IMR-90 (cell line): ENCODE measurements around the gene ING3.

ENCODE experiments used
- BHLHE40 ChIP-seq: fragments of 150-350 bp; IDR thresholded peaks from 2 replicates; pipeline ENCODE4 v1.6.1; 2016; ENCODE audit warnings: mild to moderate bottlenecking, low read depth, low read length
- CEBPB ChIP-seq: IDR thresholded peaks from 2 replicates; pipeline ENCODE4 v1.6.1; 2012; ENCODE audit warnings: low read depth, low read length, improper control_type of control experiment
- CTCF ChIP-seq: conservative IDR thresholded peaks from 2 replicates; pipeline ENCODE4 v1.5.1; 2012; ENCODE audit warnings: mild to moderate bottlenecking, low read depth, low read length, improper control_type of control experiment
- FOS ChIP-seq: fragments of 150-350 bp; IDR thresholded peaks from 2 replicates; pipeline ENCODE4 v1.6.1; 2016; ENCODE audit warnings: low read depth, low read length
- POLR2A ChIP-seq: IDR thresholded peaks from 2 replicates; pipeline ENCODE4 v1.6.1; 2012; ENCODE audit warnings: mild to moderate bottlenecking, low read depth, low read length

- TF ChIP-seq POLR2A (no peak), BHLHE40 (no peak), CTCF (no peak), FOS (no peak), CEBPB (no peak)
Observed at GRCh38 chr7:120915314-120916105, 35.1 kb upstream of the ING3 start.
